Natural killer cell treated with Interleukin-12 subunit alpha and Interleukin-12 subunit beta and Interleukin-15 and Interleukin-18, amount 100 ng/mL, for 72 hours (primary cell): ENCODE measurements around the gene SENP6. TPM values are rescaled to one million over a fixed set of nuclear protein-coding genes. Genes with fewer than 3 reads are reported as not detected.

Experiments used
- ATAC-seq, 2 donors: fragments of 150-1000 bp; cut with Tn5 transposase in 1 of 2; sonication (Bioruptor Pico), chemical (Tn5 transposase) in 1 of 2; 2 replicates each; pipeline ENCODE4 v1.10.0; 2021
- DNase-seq: peaks from one replicate; pipeline ENCODE4 v3.0.0; 2022; ENCODE audit warnings: low spot score
- H3K27ac Mint-ChIP-seq, 2 donors: 1 replicate in 1 of 2; 2 replicates in 1 of 2; pipeline ENCODE4 v1.8.0; 2022; ENCODE audit warnings: mixed read lengths in 2 of 2, mild to moderate bottlenecking in 1 of 2, moderate library complexity in 1 of 2
- H3K27me3 Mint-ChIP-seq, 2 donors: 1 replicate in 1 of 2; 2 replicates in 1 of 2; pipeline ENCODE4 v1.8.0; 2022; ENCODE audit warnings: mixed read lengths in 2 of 2
- H3K36me3 Mint-ChIP-seq: one replicate; pipeline ENCODE4 v1.8.0; 2022; ENCODE audit warnings: mixed read lengths
- H3K4me1 Mint-ChIP-seq, 2 donors: 1 replicate in 1 of 2; 2 replicates in 1 of 2; pipeline ENCODE4 v1.8.0; 2022; ENCODE audit warnings: low read depth in 2 of 2, mixed read lengths in 2 of 2, mild to moderate bottlenecking in 1 of 2
- H3K4me3 Mint-ChIP-seq: one replicate; pipeline ENCODE4 v1.8.0; 2022; ENCODE audit warnings: mixed read lengths
- H3K9me3 Mint-ChIP-seq: 2 replicates; pipeline ENCODE4 v1.8.0; 2022; ENCODE audit warnings: mixed read lengths
- total RNA-seq, 2 donors: library from RNA; stranded (reverse); gene quantifications; one replicate each; pipeline ENCODE4 v1.2.3, GENCODE V29; 2022

SENP6 gene
- total RNA-seq, 2 donors from 2014 or later = 64.8 to 99.7 TPM

- ATAC-seq = no peak
Measured at GRCh38 chr6:75752365-75752764, 150.7 kb downstream of the SENP6 start.

DNA sequence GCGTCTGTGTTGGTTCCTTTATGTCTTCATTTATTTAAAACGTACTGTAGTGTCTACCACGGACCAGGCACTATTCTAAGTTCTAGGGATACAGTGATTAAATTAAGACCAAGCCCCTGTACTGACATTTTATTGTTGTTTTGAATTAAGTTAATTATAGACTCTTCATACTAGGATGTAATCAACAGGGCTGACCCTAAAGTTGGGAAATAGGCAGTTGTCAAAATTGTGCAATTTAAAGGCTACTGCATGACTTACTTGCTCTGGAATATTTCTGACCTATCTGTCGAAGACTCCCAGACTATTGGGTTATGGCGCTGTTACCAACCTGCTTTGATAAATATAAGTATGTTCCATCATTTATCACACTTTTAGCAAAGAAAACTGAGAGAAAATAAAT is 154.0 kb downstream of the SENP6 start:
- DNase-seq (no peak), ATAC-seq (no peak)
- peaks cover 0 to 10% of the 10 kb centered on the region in 2 donors for H3K27me3 Mint-ChIP-seq
- no peaks in the 10 kb centered on the region for H3K4me1 Mint-ChIP-seq
- H3K27ac Mint-ChIP-seq = no peak overlapping the region
- no peak overlapping the region for H3K4me3 Mint-ChIP-seq
- no peaks in the 10 kb centered on the region for H3K9me3 Mint-ChIP-seq
- H3K36me3 Mint-ChIP-seq = no peaks in the 10 kb centered on the region

More at GRCh38 chr6:75752365-75752764, 150.7 kb downstream of the SENP6 start:
- Mint-ChIP-seq H3K4me3 (no peak overlapping the region), H3K36me3 (no peaks in the 10 kb centered on the region), H3K27ac (no peak overlapping the region), H3K27me3 (peaks cover 10 to 17% of the 10 kb centered on the region in 2 donors), H3K9me3 (no peaks in the 10 kb centered on the region), H3K4me1 (peaks cover 4 to 6% of the 10 kb centered on the region in 2 donors)
- no peak for DNase-seq

DNA sequence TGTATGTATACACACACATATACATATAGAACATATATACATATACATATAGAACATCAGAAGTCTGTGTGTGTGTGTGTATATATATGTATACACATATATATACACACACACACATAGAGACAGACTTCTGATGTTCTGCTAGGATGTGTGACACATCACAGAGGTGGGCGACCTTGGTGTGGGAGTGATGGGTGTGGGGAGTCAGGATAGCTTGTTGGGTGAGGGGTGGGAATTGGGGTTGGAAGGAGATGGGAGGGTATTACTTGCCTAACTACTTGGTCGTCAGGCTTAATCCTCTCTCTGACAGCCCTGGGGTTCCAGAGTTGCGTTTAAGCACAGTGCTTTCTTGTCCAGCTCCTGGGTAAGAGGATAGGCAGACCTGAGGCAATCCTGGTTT is 155.6 kb downstream of the SENP6 start:
- Mint-ChIP-seq H3K36me3 (no peaks in the 10 kb centered on the region), H3K4me3 (no peak overlapping the region), H3K27me3 (peaks cover 0 to 14% of the 10 kb centered on the region in 2 donors), H3K9me3 (no peaks in the 10 kb centered on the region), H3K27ac (no peak overlapping the region), H3K4me1 (no peaks in the 10 kb centered on the region)
- DNase-seq = no peak
- ATAC-seq = no peak

DNA sequence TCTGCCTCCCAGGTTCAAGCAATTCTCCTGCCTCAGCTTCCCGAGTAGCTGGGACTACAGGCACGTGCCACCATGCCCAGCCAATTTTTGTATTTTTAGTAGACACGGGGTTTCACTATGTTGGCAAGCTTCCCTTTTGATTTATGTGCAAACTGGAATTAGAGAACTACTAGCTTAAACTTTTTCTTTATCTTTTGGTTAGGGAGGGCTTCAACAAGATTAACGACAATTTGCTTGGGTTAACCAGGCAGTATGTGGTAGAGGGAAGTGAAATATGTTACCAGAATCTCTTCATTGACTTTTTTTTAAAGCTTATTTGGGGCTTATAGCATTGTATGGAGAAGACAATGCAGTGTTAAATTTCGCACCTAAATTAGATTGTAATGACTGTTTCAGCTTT is 156.4 kb downstream of the SENP6 start:
- Mint-ChIP-seq H3K27ac (no peak overlapping the region), H3K4me3 (no peak overlapping the region), H3K4me1 (no peaks in the 10 kb centered on the region), H3K9me3 (no peaks in the 10 kb centered on the region), H3K36me3 (no peaks in the 10 kb centered on the region), H3K27me3 (peaks cover 0 to 14% of the 10 kb centered on the region in 2 donors)
- ATAC-seq (no peak), DNase-seq (no peak)

DNA sequence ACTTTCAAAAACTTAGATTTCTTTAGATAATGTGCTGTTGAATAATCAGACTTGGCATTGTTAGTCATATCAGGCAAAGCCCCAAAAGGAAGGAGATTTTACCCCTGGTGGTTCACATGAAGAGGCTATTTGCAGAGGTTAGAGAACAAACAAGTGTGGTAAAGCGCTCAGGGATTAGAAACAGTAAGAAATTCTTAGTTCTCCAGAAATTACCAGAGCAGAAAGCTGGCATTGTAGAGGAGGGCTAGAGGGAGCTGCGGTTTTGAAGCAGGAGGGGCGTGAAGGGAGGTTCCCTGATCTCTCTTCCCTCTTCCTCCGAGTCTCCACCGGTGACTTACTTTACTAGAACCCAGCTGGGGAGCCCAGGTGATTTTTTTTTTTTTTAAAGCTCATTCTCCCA is 157.5 kb downstream of the SENP6 start:
- no peak overlapping the region for H3K4me3 Mint-ChIP-seq
- peaks cover 0 to 14% of the 10 kb centered on the region in 2 donors for H3K27me3 Mint-ChIP-seq
- no peak overlapping the region for H3K27ac Mint-ChIP-seq
- no peak for ATAC-seq
- no peaks in the 10 kb centered on the region for H3K4me1 Mint-ChIP-seq
- H3K36me3 Mint-ChIP-seq = no peaks in the 10 kb centered on the region
- no peak for DNase-seq
- no peaks in the 10 kb centered on the region for H3K9me3 Mint-ChIP-seq

- no peaks in the 10 kb centered on the region for H3K9me3 Mint-ChIP-seq
- H3K36me3 Mint-ChIP-seq = no peaks in the 10 kb centered on the region
- no peak overlapping the region for H3K27ac Mint-ChIP-seq
- H3K4me3 Mint-ChIP-seq = no peak overlapping the region
- H3K27me3 Mint-ChIP-seq = peaks cover 0 to 11% of the 10 kb centered on the region in 2 donors
- DNase-seq (no peak), ATAC-seq (no peak)
- no peaks in the 10 kb centered on the region for H3K4me1 Mint-ChIP-seq
Measured at GRCh38 chr6:75760320-75760719, 158.6 kb downstream of the SENP6 start.

DNA sequence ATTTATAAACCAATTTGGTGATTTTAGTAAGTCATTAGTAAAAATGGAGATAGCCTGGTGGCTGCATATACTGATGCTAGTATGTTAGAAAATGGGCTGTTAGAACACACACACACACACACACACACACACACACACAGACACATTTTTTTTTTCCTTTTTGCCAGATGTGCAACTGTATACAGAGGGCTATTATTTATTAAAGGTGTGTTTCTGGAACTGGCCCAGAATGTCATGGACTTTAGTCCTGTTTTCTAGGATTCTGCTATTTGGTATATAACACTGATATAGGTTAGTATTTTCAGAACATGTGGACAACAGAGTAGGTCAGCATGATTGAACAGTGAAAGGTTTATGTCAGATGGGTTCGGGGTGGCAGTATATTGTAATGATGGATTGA is 159.8 kb downstream of the SENP6 start:
- Mint-ChIP-seq H3K36me3 (no peaks in the 10 kb centered on the region), H3K4me1 (no peaks in the 10 kb centered on the region), H3K9me3 (no peaks in the 10 kb centered on the region), H3K27me3 (peaks cover 0 to 9% of the 10 kb centered on the region in 2 donors), H3K27ac (no peak overlapping the region), H3K4me3 (no peak overlapping the region)
- no peak for DNase-seq
- no peak for ATAC-seq

- Mint-ChIP-seq H3K27me3 (peaks cover 0 to 9% of the 10 kb centered on the region in 2 donors), H3K36me3 (no peaks in the 10 kb centered on the region), H3K9me3 (no peaks in the 10 kb centered on the region), H3K27ac (no peak overlapping the region), H3K4me1 (no peaks in the 10 kb centered on the region), H3K4me3 (no peak overlapping the region)
- DNase-seq (no peak), ATAC-seq (no peak)
Measured at GRCh38 chr6:75762063-75762462, 160.4 kb downstream of the SENP6 start.

DNA sequence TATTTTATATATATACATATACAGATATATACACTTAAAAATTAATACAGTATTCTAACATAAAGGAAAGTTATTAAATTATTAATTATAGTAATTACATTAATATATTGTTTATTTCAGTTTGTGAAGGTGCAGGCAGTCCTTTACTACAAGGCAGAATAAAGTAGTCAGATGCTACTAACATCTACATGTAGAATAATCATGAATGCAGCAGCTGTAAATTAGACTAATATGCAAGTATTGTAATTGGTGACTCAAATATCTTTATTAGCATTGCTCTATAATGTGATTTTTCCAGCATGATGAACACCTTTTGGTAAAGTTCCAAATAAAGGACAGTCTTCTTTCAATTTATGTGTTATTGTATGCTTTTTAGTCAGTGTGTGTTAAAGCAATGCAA is 164.7 kb downstream of the SENP6 start:
- Mint-ChIP-seq H3K27me3 (peaks cover 0 to 2% of the 10 kb centered on the region in 2 donors), H3K9me3 (no peaks in the 10 kb centered on the region)
- no peak for ATAC-seq

More for the DNA sequence above, 164.7 kb downstream of the SENP6 start:
- H3K4me1 Mint-ChIP-seq = peaks cover 2 to 10% of the 10 kb centered on the region in 2 donors
- H3K4me3 Mint-ChIP-seq = no peak overlapping the region
- no peaks in the 10 kb centered on the region for H3K36me3 Mint-ChIP-seq
- DNase-seq = no peak
- no peak overlapping the region for H3K27ac Mint-ChIP-seq

Other genes with a start within 250 kb of the SENP6 start
- not detected for gene FILIP1, start 108.1 kb upstream of the SENP6 start, total RNA-seq
- 1 to 10 TPM; 6.4 to 6.8 TPM for gene MYO6, start 147.4 kb downstream of the SENP6 start, total RNA-seq